K562 (cell line): ENCODE measurements around the gene HPCAL1. TPM values are rescaled to one million over a fixed set of nuclear protein-coding genes. Genes with fewer than 3 reads are reported as not detected.

Experiments
- ATAC-seq: fragments of 200-7000 bp; cut with Tn5 transposase; 3 replicates; pipeline ENCODE4 v1.9.1; 2020; ENCODE audit warnings: moderate library complexity
- BruUV-seq: library from RNA; stranded (reverse); fragments of 400-500 nt; replicated peaks from 2 replicates; lab custom pipeline; 2021; lab: Mats Ljungman, UMichigan
- CTCF ChIA-PET: fragments of 300-600 bp; formaldehyde crosslinking; extraction: SDS; loops from one replicate; lab custom pipeline; 2021; ENCODE audit warnings: low intra/inter-chr PET ratio; lab: Yijun Ruan, JAX
- POLR2A ChIA-PET: fragments of 300-600, 350-650 bp; sonication (Branson Sonifier 250); formaldehyde crosslinking; extraction: SDS; loops from one replicate; lab custom pipeline; 2021; ENCODE audit warnings: antibody characterized with exemption, inconsistent platforms; lab: Yijun Ruan, JAX
- DNase-seq, 4 experiments: peaks; one replicate each; pipeline versions ENCODE4 v3.0.0 to v3.0.0-alpha.2; 2011 to 2018; ENCODE audit warnings: low spot score in 3 of 4, mixed read lengths in 3 of 4; ENCODE audit errors: extremely low read depth in 1 of 4
- FAIRE-seq: peaks from 2 replicates; lab custom pipeline; 2011; peaks lifted over from hg19 to GRCh38; lab: Jason Lieb, UNC
- H2AFZ ChIP-seq: 2 replicates; pipeline ENCODE4 v1.6.0; 2011; ENCODE audit warnings: low read depth, low read length, control low read depth, inconsistent platforms
- H3K27ac ChIP-seq: fragments of 200-600 bp; 3 replicates; pipeline ENCODE4 v1.8.0; 2011; ENCODE audit warnings: low read depth, mild to moderate bottlenecking, control low read depth, inconsistent platforms, low read length, moderate library complexity, mixed read lengths; ENCODE audit errors: extremely low read depth
- H3K27me3 ChIP-seq, 2 experiments: fragments of 300-600 bp in 1 of 2; 2 replicates in 1 of 2; 3 replicates in 1 of 2; pipeline versions ENCODE4 v1.6.0 to v1.8.0; 2011; ENCODE audit warnings: inconsistent platforms in 2 of 2, low read length in 2 of 2, mild to moderate bottlenecking in 1 of 2, mixed read lengths in 1 of 2, moderate library complexity in 1 of 2; ENCODE audit not compliant: control insufficient read depth in 2 of 2, insufficient read depth in 2 of 2
- H3K36me3 ChIP-seq: fragments of 300-600 bp; 3 replicates; pipeline ENCODE4 v1.8.0; 2011; ENCODE audit warnings: mild to moderate bottlenecking, low read length, inconsistent platforms; ENCODE audit not compliant: control insufficient read depth, insufficient read depth
- H3K4me1 ChIP-seq, 2 experiments: fragments of 200-600 bp in 1 of 2; replicated peaks in 1 of 2; 2 replicates in 1 of 2; 3 replicates in 1 of 2; pipeline versions ENCODE4 v1.5.1 to v1.8.0; 2011; ENCODE audit warnings: inconsistent platforms in 2 of 2, low read length in 2 of 2, mild to moderate bottlenecking in 1 of 2, mixed read lengths in 1 of 2, moderate library complexity in 1 of 2; ENCODE audit not compliant: control insufficient read depth in 2 of 2, insufficient read depth in 2 of 2
- H3K4me2 ChIP-seq: 2 replicates; pipeline ENCODE4 v1.6.1; 2011; ENCODE audit warnings: low read length, control low read depth, inconsistent platforms, mixed read lengths; ENCODE audit not compliant: insufficient read depth
- H3K4me3 ChIP-seq: fragments of 200-600 bp; sonication (generic), shearing (Covaris generic); 2 replicates; pipeline ENCODE4 v1.5.1; 2016; ENCODE audit warnings: control low read depth, inconsistent platforms
- H3K79me2 ChIP-seq: fragments of 200-600 bp; 3 replicates; pipeline ENCODE4 v1.8.0; 2011; ENCODE audit warnings: low read length, inconsistent platforms; ENCODE audit not compliant: control insufficient read depth, insufficient read depth
- H3K9ac ChIP-seq, 2 experiments: 2 replicates each; pipeline versions ENCODE4 v1.6.0 to v1.6.1; 2011; ENCODE audit warnings: low read depth in 2 of 2, low read length in 2 of 2, control low read depth in 1 of 2, inconsistent platforms in 1 of 2, mild to moderate bottlenecking in 1 of 2, mixed read lengths in 1 of 2; ENCODE audit not compliant: insufficient read depth in 1 of 2
- H3K9me1 ChIP-seq: one replicate; pipeline ENCODE4 v1.6.0; 2011; ENCODE audit warnings: inconsistent platforms, mild to moderate bottlenecking, low read length, moderate library complexity; ENCODE audit not compliant: control insufficient read depth, insufficient read depth
- H3K9me3 ChIP-seq: replicated peaks from 2 replicates; pipeline ENCODE4 v1.5.1; 2011; ENCODE audit warnings: low read depth, low read length, inconsistent platforms; ENCODE audit not compliant: control insufficient read depth, insufficient read depth
- H4K20me1 ChIP-seq: replicated peaks from 2 replicates; pipeline ENCODE4 v1.6.1; 2011; ENCODE audit warnings: low read length, inconsistent platforms, mixed read lengths; ENCODE audit not compliant: control insufficient read depth, insufficient read depth
- GATAD2B ChIP-seq: fragments of 450-650 bp; IDR thresholded peaks from 2 replicates; pipeline ENCODE4 v1.6.1; 2017; ENCODE audit warnings: mild to moderate bottlenecking, borderline replicate concordance
- HNRNPK ChIP-seq: fragments of 200-400 bp; formaldehyde crosslinking; IDR thresholded peaks from one replicate; pipeline ENCODE4 v1.6.1; 2018; ENCODE audit warnings: mild to moderate bottlenecking, low read depth, low read length; ENCODE audit not compliant: poor library complexity, severe bottlenecking
- LEF1 ChIP-seq: fragments of 450-650 bp; IDR thresholded peaks from 2 replicates; pipeline ENCODE4 v1.6.1; 2016; ENCODE audit warnings: mild to moderate bottlenecking
- MCM5 ChIP-seq: fragments of 450-650 bp; IDR thresholded peaks from 2 replicates; pipeline ENCODE4 v1.6.1; 2016; ENCODE audit warnings: low read depth
- RBM15 ChIP-seq: fragments of 200-400 bp; formaldehyde crosslinking; IDR thresholded peaks from 2 replicates; pipeline ENCODE4 v1.6.1; 2018; ENCODE audit warnings: mild to moderate bottlenecking, low read length, moderate library complexity; ENCODE audit not compliant: insufficient read depth
- SMAD1 ChIP-seq: fragments of 150-350 bp; IDR thresholded peaks from 2 replicates; pipeline ENCODE4 v1.6.1; 2014; ENCODE audit warnings: low read length, low read depth; ENCODE audit not compliant: partially characterized antibody
- SNRNP70 ChIP-seq: fragments of 200-400 bp; formaldehyde crosslinking; optimal IDR thresholded peaks from 2 replicates; pipeline ENCODE3; 2017; ENCODE audit warnings: low read depth, low read length
- ZNF518B ChIP-seq: fragments of 250-450 bp; sonication (Bioruptor Pico); IDR thresholded peaks from 2 replicates; pipeline ENCODE4 v1.5.0; 2021; ENCODE audit warnings: mild to moderate bottlenecking, moderate library complexity
- ZNF766 ChIP-seq: fragments of 200-800 bp; sonication (Bioruptor generic); conservative IDR thresholded peaks from 2 replicates; pipeline ENCODE4 v1.6.1; 2016; ENCODE audit warnings: missing genetic modification characterization, missing compliant biosample characterization
- WGBS: fragments of 100-300 bp; shearing (Covaris generic); methylation state at CpG from one replicate; pipeline ENCODE4 v1.1.6; 2016; ENCODE audit warnings: low coverage, mixed read lengths; ENCODE audit not compliant: insufficient coverage; ENCODE audit errors: missing lambda C conversion rate; 5-methylcytosine and 5-hydroxymethylcytosine counted together
- in situ Hi-C: fragments of 300-500 bp; cut with MboI; formaldehyde crosslinking; loops from 4 replicates; pipeline ENCODE4 v1.15.0; 2018; ENCODE audit warnings: inconsistent platforms, mixed read lengths
- intact Hi-C: fragments of 100-400 bp; cut with micrococcal nuclease; formaldehyde crosslinking; loops from 2 replicates; pipeline ENCODE4 v1.14.2; 2022
- polyA plus RNA-seq, 8 experiments: library from polyadenylated mRNA; depleted of rRNA in 4 of 8; stranded (reverse) in 5 of 8; unstranded in 3 of 8; fragments of >200 nt; fragmentation: Nextera tagmentation in 2 of 8; fragmentation: Illumina TruSeq in 1 of 8; extraction: Ambion mirVana in 2 of 8; extraction: Trizol in 1 of 8; gene quantifications; 2 replicates each; pipeline versions ENCODE4 v1.2.1 to v1.2.3, GENCODE V29; 2011 to 2014; ENCODE audit warnings: inconsistent platforms in 1 of 8, missing spikeins in 1 of 8
- total RNA-seq, 7 experiments: library from RNA; depleted of rRNA in 6 of 7; stranded (reverse); fragments of >200 nt in 6 of 7; fragmentation: Illumina TruSeq in 2 of 7; extraction: Trizol in 2 of 7; gene quantifications; 2 replicates each; pipeline versions ENCODE4 v1.2.1 to v1.2.3, GENCODE V29; 2011 to 2021; ENCODE audit warnings: low replicate concordance in 1 of 7

HPCAL1 gene
- total and polyA plus RNA-seq, 9 of the 15 experiments (the other 6 are each of a cell fraction or from before 2014, with no cell fraction given): 2.7 to 65.5 (median 23.9) TPM

DNA sequence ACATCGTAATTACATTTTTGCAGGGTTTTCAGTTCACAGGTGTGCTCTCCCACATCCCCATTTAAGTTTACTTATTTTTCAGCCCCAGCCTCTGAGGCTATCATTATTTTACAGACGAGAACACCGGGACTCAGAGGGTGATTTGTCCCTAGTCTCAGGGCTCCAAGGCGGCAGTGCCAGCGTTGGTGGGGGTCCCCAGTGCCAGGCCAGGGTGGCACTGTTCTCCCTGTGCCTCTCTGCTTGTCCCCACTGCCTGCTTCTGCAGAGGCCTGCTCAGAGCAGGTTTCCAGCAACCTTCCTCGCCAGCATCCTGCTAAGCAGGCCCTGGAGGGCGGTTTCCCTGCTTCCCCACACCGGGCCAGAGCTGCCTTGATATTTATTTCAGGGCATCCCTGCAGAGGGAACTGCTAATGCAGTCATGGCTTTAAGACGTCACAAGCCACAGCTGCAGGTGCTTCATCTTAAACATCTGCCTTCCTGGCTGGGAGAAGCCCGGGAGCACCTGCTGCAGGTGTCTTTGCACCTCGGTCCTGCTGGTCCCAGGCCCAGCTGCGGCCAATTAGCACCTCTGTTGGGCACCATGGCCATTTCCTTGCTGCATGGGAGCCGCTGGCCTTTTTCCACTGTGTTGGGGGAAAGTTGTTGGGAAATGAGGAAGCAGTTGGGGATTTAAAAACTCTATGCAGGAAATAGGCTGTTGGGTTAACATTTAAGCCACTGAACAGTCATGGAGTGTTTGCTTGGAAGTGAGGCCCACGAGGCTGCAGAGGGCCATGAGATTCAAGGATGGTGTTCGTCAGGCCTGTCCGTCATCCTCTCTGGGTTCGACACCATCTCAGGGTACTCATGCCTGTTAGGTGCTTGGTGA, 22.8 kb downstream of the HPCAL1 start:
- in situ Hi-C loops (no loop called here), intact Hi-C loops (no loop called here)
- H4K20me1 ChIP-seq: peaks cover 13% of the 10 kb centered on the region
- TF ChIP-seq RBM15 (no peak), LEF1 (no peak), SMAD1 (no peak), HNRNPK (no peak), ZNF766 (CRISPR knock-in tag) (no peak), ZNF518B (CRISPR knock-in tag) (no peak), SNRNP70 (no peak), MCM5 (no peak), GATAD2B (no peak)
- WGBS: 74% methylated on average over 17 of the region's 17 CpGs
- FAIRE-seq (no peak), DNase-seq (no peak), ATAC-seq (no peak)
- no TSS peak for BruUV-seq
- H3K79me2 ChIP-seq: peaks cover 72% of the 10 kb centered on the region
- no peaks in the 10 kb centered on the region for H3K27me3 ChIP-seq
- peaks cover 3% of the 10 kb centered on the region; the same call in 1 of the 3 replicates for H3K36me3 ChIP-seq
- H3K4me1 ChIP-seq: peaks cover 36 to 39% of the 10 kb centered on the region in 2 experiments
- H3K9me1 ChIP-seq: no peaks in the 10 kb centered on the region
- no peak overlapping the region for H3K4me3 ChIP-seq
- ChIA-PET POLR2A (interaction anchor here (0.5 to 1.2 kb wide), 3 partner anchors 12 to 121 kb away, joined by 3 to 7 read pairs (median 4); no protein-coding TSS in a partner anchor), CTCF (no interaction called here)
- H2AFZ ChIP-seq: no peak overlapping the region
- H3K9ac ChIP-seq: peak overlapping the region in 1 of 2 experiments; percentile 80; a peak in 1 of 4 replicates
- no peak overlapping the region for H3K27ac ChIP-seq
- no peaks in the 10 kb centered on the region for H3K9me3 ChIP-seq
- H3K4me2 ChIP-seq: no peak overlapping the region
